GM12891 (cell line): ENCODE data around the gene NDUFAF4.
"Not testable (repeated sequence)": the region's sequence is repeated elsewhere in the genome, so short reads cannot be mapped to it uniquely, and the experiment has no call there.

Experiments
- DNase-seq: peaks from one replicate; pipeline ENCODE4 v3.0.0; 2011; ENCODE audit warnings: low spot score; ENCODE audit not compliant: insufficient read length
- FAIRE-seq: peaks from 2 replicates; lab custom pipeline; 2011; peaks lifted over from hg19 to GRCh38; lab: Jason Lieb, UNC
- PAX5 ChIP-seq: IDR thresholded peaks from 2 replicates; pipeline ENCODE4 v1.6.1; 2011; ENCODE audit warnings: low read length, moderate library complexity, mild to moderate bottlenecking; ENCODE audit not compliant: insufficient read depth, severe bottlenecking
- POLR2A ChIP-seq: IDR thresholded peaks from 2 replicates; pipeline ENCODE4 v1.6.1; 2011; ENCODE audit warnings: low read depth, low read length, control low read depth
- POLR2AphosphoS5 ChIP-seq: IDR thresholded peaks from 2 replicates; pipeline ENCODE4 v1.6.1; 2011; ENCODE audit warnings: low read depth, low read length, control low read depth
- POU2F2 ChIP-seq: IDR thresholded peaks from 2 replicates; pipeline ENCODE4 v1.6.1; 2011; ENCODE audit warnings: low read depth, mild to moderate bottlenecking, control low read depth, low read length, moderate library complexity
- SPI1 ChIP-seq: IDR thresholded peaks from 2 replicates; pipeline ENCODE4 v1.6.1; 2011; ENCODE audit warnings: low read depth, low read length, control low read depth
- TAF1 ChIP-seq: IDR thresholded peaks from 2 replicates; pipeline ENCODE4 v1.6.1; 2011; ENCODE audit warnings: low read depth, low read length, control low read depth

The NDUFAF4 gene

DNA sequence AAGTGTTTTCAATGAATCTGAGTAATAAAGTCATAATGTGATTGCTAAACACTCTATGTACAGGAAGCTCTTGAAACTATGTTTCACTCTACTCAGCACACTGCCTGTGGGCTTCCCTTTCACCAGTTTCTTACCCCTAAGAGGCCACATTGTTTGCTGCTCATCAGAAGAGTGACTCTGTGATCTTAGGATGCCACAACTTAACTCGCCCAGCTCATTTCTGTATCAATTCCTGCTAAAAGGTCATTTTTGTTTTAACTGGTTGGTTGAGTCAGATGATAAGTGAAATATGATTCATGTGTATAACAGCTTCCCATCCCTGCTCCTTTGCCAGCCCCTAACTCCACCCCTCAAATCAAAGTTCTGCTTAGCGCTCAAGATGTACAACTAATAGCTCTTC is 9.8 kb upstream of the NDUFAF4 start:
- no peak for TF ChIP-seq POLR2AphosphoS5
- TF ChIP-seq POU2F2: 0 out of 2 replicates have a peak, but pooled peaks have one; percentile 21
- no peak for FAIRE-seq
- DNase-seq: no peak

DNA sequence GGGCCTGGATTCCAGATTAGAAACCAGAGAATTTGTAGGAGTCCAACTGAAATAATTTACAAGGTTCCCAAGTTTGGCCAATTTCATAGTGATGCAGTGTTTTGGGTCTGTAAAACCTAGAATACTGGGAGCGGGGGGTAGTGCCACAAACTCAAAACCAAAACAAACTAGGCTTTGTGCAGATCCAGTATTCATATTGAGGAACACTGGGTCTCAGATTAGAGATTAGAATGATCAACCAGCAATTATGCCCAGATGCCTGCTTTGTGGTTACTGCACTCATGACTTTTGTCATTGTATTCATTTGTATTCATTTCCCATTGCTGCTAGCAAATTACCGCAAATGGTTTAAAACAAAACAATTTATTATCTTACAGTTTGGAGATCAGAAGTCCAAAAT is 3.2 kb upstream of the NDUFAF4 start:
- TF ChIP-seq POLR2A (no peak), POLR2AphosphoS5 (no peak), TAF1 (no peak), POU2F2 (no peak)
- FAIRE-seq (no peak), DNase-seq (no peak)

DNA sequence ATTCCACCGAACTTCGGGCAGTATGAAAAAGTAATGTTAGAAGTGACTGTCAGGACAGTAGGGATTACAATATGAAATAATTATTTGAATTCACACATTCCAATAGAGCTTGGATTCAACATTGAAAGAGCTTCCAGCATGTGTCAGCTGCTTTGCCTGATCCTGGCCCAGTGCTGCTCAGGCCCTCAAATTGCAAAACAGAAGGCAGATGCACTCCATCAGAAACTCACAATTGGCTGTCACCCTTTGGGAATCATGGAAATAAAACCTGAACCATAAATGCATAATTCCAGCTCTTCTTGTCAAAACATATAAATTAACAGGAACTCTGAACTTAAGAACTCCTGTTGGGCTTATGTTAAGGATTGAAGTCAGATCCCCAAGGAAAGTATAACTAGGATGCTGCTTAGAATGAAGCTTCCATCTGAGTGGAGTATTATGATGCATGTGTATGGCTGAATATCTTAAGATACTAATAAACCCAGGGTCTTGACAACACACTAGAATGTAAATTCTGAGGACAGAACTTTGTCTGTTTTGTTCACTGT is 1.8 kb upstream of the NDUFAF4 start:
- FAIRE-seq (no peak), DNase-seq (no peak)
- TF ChIP-seq POLR2A (no peak), PAX5 (no peak)

DNA sequence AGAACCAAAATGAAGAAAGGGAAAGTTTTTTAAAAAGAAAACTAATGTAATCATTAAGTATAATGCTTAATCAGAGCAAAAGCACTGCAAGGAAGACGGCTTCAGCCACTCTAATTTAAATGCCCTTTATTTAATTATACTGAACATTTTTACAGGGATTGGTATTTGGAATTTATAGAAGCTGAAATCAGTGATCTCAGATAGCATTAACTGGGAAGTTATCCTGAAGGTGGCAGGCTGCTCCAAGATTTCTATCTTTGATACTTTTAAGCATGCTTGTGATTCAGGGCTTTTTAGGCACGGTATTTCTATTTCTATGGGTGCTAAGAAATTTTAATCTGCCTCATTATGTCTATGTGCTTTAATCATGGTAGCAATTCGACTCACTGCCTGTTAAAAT is 1.3 kb upstream of the NDUFAF4 start:
- TF ChIP-seq POU2F2: no peak
- no peak for TF ChIP-seq POLR2A
- no peak for TF ChIP-seq SPI1
- no peak for TF ChIP-seq PAX5
- no peak for TF ChIP-seq POLR2AphosphoS5
- TF ChIP-seq TAF1: no peak
- FAIRE-seq: no peak
- DNase-seq: no peak

DNA sequence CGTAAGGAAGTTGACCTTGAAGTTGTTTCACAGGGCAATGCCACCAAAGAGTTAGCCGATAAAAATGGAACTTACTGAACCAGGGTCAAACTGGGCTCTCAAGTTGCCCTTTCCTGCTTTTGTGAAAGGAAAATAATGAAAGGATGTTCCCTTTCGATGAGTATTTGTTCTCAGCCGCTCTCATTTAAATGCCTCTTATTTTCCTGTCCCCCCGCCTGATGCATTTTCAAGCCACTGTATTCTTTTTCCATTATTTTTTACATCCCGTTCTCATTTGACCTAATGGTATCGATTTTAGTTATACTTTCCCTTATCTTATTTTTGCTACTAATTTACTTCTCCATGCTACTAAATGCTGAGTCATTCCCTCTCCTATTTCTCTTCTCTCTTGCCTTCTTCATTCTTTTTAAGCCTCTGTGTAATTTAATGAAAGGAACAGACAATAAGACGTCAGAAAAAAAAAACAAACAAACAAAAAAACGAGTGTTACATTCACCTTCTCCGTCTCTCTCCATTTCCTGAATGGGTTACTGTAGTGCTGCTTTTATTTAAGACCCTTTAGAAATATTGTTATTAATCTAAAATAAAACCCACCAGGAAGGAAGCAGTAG is 655 bp upstream of the NDUFAF4 start:
- DNase-seq (no peak), FAIRE-seq (peak; percentile 66)
- TF ChIP-seq POLR2AphosphoS5 (no peak), POLR2A (no peak), POU2F2 (no peak), TAF1 (no peak), PAX5 (no peak), SPI1 (no peak)

DNA sequence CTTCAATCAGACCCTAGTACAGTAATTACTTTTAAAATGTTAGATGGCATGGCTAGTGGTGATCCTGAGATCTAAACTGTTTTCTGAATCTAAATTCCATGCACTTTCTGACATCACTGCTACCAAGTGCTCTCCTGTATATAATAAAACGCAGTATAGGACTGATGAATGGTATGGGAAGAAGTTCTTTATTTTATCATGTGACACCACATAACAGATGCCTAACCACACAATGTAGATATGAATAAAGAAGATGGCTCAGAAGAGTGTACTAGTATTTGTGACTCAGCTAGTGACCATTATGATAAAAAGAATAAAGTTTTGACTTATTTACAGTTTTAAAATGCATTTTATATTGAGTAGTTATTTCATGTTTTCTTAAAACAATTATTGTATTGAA is 8.5 kb downstream of the NDUFAF4 start:
- TF ChIP-seq POLR2A (no peak), POLR2AphosphoS5 (no peak), SPI1 (no peak), PAX5 (no peak), TAF1 (no peak), POU2F2 (no peak)
- DNase-seq (no peak), FAIRE-seq (no peak)

DNA sequence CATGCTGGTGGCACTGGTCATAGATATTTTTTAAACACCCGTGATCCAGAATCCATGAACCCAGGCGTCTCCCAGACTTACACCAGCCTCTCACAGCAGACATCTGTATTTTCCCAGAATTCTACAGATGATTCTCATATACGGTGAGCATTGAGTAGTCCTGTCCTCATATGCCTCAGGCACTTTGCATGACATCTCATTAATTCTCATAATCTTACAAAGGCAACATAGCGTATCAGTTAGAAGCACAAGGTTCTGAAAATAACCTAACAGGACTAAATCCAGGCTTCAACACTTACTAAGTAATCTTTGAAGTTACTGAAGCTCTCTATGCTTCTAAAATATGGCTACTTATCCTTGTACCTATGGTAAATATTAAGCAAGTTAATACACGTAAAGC is 8.9 kb downstream of the NDUFAF4 start:
- TF ChIP-seq SPI1: no peak
- no peak for TF ChIP-seq POU2F2
- no peak for TF ChIP-seq POLR2AphosphoS5
- no peak for TF ChIP-seq TAF1
- no peak for TF ChIP-seq POLR2A
- no peak for TF ChIP-seq PAX5
- FAIRE-seq: no peak
- DNase-seq: no peak

DNA sequence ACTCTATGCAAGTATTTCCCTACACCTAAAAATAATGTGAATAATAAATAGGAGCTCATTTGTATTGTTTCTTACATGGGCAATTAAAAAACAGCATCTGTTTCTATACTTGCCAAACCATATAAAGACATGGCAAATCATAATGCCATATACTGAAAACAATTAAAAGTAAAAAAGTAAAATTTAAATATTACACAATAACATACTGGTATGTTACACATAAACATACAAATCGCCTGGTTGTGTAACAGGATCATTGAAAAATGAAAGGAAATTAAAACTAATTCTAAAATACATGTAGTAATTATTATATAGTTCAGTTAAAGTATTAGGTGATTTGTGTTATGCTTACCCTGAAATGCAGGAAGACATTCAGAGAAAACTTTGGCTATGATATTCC is 11.2 kb downstream of the NDUFAF4 start:
- no peak for DNase-seq
- no peak for FAIRE-seq

DNA sequence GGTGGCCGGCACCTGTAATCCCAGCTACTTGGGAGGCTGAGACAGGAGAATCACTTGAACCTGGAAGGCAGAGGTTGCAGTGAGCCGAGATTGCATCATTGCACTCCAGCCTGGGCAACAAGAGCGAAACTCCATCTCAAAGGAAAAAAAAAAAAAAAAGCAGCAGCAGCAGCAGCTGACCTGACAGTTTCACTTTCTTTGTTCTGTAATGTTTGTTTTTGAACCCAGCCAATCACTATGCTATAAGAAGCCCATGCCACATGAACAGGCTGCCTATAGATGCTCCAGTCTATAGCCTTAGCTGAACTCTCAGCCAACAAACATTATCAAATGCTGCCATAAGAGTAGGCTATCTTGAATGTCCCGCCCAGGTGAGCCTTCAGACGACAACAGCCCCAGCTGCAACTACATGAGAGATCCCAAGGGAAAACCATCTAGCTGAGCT is 12.5 kb downstream of the NDUFAF4 start:
- DNase-seq: not testable (repeated sequence)
- FAIRE-seq: peak; percentile 77

More for the DNA sequence above, 11.2 kb downstream of the NDUFAF4 start:
- no peak for TF ChIP-seq POU2F2
- no peak for TF ChIP-seq SPI1
- no peak for TF ChIP-seq TAF1
- TF ChIP-seq PAX5: no peak
- no peak for TF ChIP-seq POLR2A
- no peak for TF ChIP-seq POLR2AphosphoS5

DNA sequence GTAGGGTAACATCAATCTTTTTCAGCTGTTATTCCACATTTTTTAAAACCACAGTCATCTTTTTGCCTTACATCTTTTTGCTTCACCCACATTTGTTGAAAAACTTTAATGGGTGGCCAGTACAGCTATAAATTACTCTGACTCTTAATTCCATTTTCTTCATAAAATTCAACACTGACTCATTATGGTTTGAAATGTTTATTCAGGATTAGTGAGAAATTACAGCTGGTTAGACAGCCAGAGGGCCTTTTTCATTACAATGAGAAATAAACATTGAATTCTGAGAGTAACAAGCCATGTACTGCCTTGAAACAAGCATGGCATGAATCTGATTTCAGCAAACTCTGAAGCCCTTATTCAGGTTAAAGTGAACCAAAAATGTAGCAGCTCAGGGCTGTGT is 19.5 kb downstream of the NDUFAF4 start:
- DNase-seq (no peak), FAIRE-seq (no peak)
- no peak for TF ChIP-seq POU2F2
- TF ChIP-seq POLR2AphosphoS5: no peak
- TF ChIP-seq PAX5: no peak
- no peak for TF ChIP-seq POLR2A
- TF ChIP-seq TAF1: no peak
- TF ChIP-seq SPI1: no peak

DNA sequence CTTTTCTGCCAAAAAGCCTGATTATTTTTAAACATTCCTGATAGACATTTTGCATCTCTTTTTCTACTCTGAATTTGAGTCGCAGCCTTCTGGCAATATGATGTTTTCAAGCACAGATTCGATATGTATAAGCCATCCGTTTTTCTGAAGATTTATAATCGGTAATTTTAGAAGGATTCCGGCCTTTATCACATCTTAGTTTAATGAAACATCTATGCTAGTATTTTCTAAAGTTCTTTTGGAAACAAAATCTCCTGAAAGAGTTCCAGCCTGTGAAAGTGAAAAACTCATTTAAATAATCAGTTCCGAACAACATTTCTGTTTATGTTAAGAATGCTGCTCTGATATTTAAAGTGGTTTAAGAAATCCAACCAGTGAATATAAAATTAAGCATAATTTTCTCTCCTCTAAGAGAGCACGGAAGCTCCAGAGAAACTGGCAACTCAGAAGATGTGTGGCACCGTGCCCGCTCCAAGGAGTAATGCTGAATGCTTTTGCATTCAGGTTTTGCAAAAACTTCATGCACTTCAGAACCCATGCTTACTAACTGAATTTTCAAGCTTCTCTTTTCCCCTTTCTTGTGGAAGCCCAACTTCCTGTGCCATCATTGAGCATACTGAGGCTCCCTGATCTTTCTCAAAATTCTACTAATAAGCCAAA is 20.7 kb downstream of the NDUFAF4 start:
- TF ChIP-seq POLR2AphosphoS5 (no peak), PAX5 (no peak), POU2F2 (no peak), SPI1 (no peak), POLR2A (no peak), TAF1 (no peak)
- DNase-seq (no peak), FAIRE-seq (no peak)

DNA sequence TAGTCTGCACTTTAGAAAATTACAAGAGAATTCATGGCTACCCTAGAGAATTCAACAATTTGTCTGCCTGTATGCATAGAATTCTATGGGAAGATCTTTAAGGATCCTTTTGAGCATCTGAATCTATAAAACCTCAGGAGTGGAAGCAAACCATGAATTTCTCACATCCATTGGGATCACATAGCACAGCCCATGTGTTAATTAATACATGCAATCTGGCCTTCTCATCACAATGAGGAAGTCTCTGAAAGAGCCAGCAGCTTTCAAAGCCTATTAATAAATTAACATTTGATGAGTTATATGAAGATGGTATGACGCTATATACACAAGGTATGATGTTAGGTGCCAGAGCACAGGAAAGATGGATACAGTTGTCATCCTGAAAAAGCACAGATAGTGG is 24.7 kb downstream of the NDUFAF4 start:
- TF ChIP-seq TAF1: no peak
- TF ChIP-seq PAX5: no peak
- TF ChIP-seq POU2F2: no peak
- no peak for TF ChIP-seq POLR2AphosphoS5
- TF ChIP-seq POLR2A: no peak
- TF ChIP-seq SPI1: no peak
- no peak for FAIRE-seq
- DNase-seq: no peak
